Measurements from ENCODE around the gene CHMP5.

DNA sequence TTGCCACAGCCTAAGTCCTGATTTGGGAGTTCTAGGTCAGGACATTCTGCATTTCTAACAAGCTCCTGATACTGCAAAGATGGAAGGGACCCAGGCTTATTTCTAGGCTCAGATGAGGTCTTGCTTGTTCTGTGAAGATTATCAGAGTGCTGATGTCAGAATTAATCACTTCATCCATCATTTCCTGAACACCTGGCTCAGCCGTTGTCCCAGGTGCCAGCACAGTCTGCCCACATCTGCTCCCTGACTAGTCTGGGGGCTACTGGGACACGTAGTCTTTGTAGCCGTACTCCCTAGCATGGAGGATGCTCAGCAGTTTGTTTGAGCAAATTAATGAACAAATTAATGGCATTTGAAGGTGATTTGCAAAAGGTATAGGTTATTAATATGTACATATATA lies 42.8 kb upstream of the CHMP5 start:
- TF ChIP-seq, protein P1, sequence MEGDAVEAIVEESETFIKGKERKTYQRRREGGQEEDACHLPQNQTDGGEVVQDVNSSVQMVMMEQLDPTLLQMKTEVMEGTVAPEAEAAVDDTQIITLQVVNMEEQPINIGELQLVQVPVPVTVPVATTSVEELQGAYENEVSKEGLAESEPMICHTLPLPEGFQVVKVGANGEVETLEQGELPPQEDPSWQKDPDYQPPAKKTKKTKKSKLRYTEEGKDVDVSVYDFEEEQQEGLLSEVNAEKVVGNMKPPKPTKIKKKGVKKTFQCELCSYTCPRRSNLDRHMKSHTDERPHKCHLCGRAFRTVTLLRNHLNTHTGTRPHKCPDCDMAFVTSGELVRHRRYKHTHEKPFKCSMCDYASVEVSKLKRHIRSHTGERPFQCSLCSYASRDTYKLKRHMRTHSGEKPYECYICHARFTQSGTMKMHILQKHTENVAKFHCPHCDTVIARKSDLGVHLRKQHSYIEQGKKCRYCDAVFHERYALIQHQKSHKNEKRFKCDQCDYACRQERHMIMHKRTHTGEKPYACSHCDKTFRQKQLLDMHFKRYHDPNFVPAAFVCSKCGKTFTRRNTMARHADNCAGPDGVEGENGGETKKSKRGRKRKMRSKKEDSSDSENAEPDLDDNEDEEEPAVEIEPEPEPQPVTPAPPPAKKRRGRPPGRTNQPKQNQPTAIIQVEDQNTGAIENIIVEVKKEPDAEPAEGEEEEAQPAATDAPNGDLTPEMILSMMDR (IDR thresholded peaks at IDR 0.05) = no peak
- TF ChIP-seq POLR2A (IDR thresholded peaks at IDR 0.05) = no peak

Data from Peyer's patch (tissue), 4 donors.